Thoracic aorta (tissue), 2 donors: ENCODE data around the gene IGF1R. TPM values are rescaled to one million over a fixed set of nuclear protein-coding genes. Genes with fewer than 3 reads are reported as not detected.

Experiments used
- ATAC-seq: fragments of 150-250 bp; one replicate; pipeline ENCODE4 v1.8.0; 2017; ENCODE audit warnings: low read depth; ENCODE audit not compliant: insufficient number of reproducible peaks, low FRiP score
- DNase-seq: peaks from one replicate; pipeline ENCODE4 v3.0.0-alpha.2; 2020; ENCODE audit warnings: low spot score
- H3K27ac ChIP-seq, 2 donors: fragments of 200-600 bp; sonication (generic); 1 replicate in 1 of 2; 2 replicates in 1 of 2; pipeline ENCODE4 v1.5.1; 2016; ENCODE audit warnings: mild to moderate bottlenecking in 2 of 2, moderate library complexity in 2 of 2
- H3K27me3 ChIP-seq: fragments of 200-600 bp; sonication (generic); replicated peaks from 2 replicates; pipeline ENCODE4 v1.6.0; 2016; ENCODE audit warnings: mild to moderate bottlenecking; ENCODE audit not compliant: insufficient read depth
- H3K36me3 ChIP-seq: fragments of 200-600 bp; sonication (generic); one replicate; pipeline ENCODE4 v1.5.1; 2016
- H3K4me1 ChIP-seq, 2 donors: fragments of 200-600 bp; sonication (generic); 1 replicate in 1 of 2; 2 replicates in 1 of 2; pipeline versions ENCODE4 v1.5.1 to v1.6.0; 2016; ENCODE audit warnings: low read depth in 2 of 2, mild to moderate bottlenecking in 1 of 2; ENCODE audit not compliant: control insufficient read depth in 1 of 2
- H3K4me3 ChIP-seq: fragments of 200-600 bp; sonication (generic); 2 replicates; pipeline ENCODE4 v1.5.1; 2016; ENCODE audit warnings: mild to moderate bottlenecking
- H3K9me3 ChIP-seq: fragments of 200-600 bp; sonication (generic); 2 replicates; pipeline ENCODE4 v1.5.1; 2016
- total RNA-seq, 2 donors: library from RNA; depleted of rRNA; stranded (reverse); fragments of >200 nt; gene quantifications; one replicate each; pipeline versions ENCODE4 v1.1.0 to v1.2.3, GENCODE V29; 2016
- TF ChIP-seq, protein P1 (sequence below): fragments of 200-600 bp; sonication (generic); IDR thresholded peaks from one replicate; pipeline ENCODE4 v1.5.1; 2019; ENCODE audit warnings: antibody characterized with exemption

IGF1R gene
- total RNA-seq, 2 donors from 2014 or later = 127 to 159 TPM

DNA sequence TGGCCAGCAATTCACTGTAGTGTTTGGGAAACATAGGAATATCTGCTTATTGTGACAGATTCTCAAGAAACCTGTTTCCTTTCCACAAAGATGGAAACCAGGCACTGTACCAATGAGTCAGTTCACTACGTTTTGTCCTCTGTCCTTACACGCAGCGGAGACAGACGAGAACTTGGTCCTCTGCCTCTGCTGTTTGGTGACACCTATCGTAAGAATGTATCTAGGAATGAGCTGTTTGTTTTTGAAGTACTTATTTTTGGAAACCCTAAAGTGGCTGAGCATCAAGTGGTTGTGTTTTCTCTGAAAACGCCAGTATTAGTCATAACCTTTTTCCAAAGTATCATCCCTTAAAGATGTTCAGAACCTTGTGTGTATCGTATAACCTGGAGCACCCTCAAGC lies 266.3 kb downstream of the IGF1R start:
- Histone ChIP-seq H3K4me3 (no peak overlapping the region), H3K27me3 (no peaks in the 10 kb centered on the region), H3K9me3 (no peaks in the 10 kb centered on the region), H3K4me1 (peaks cover 19 to 28% of the 10 kb centered on the region in 2 donors), H3K36me3 (peaks cover 41% of the 10 kb centered on the region), H3K27ac (peak overlapping the region; percentile 68 to 73)
- TF ChIP-seq, protein P1, sequence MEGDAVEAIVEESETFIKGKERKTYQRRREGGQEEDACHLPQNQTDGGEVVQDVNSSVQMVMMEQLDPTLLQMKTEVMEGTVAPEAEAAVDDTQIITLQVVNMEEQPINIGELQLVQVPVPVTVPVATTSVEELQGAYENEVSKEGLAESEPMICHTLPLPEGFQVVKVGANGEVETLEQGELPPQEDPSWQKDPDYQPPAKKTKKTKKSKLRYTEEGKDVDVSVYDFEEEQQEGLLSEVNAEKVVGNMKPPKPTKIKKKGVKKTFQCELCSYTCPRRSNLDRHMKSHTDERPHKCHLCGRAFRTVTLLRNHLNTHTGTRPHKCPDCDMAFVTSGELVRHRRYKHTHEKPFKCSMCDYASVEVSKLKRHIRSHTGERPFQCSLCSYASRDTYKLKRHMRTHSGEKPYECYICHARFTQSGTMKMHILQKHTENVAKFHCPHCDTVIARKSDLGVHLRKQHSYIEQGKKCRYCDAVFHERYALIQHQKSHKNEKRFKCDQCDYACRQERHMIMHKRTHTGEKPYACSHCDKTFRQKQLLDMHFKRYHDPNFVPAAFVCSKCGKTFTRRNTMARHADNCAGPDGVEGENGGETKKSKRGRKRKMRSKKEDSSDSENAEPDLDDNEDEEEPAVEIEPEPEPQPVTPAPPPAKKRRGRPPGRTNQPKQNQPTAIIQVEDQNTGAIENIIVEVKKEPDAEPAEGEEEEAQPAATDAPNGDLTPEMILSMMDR = no peak
- peak; percentile 40 for DNase-seq
- no peak for ATAC-seq

DNA sequence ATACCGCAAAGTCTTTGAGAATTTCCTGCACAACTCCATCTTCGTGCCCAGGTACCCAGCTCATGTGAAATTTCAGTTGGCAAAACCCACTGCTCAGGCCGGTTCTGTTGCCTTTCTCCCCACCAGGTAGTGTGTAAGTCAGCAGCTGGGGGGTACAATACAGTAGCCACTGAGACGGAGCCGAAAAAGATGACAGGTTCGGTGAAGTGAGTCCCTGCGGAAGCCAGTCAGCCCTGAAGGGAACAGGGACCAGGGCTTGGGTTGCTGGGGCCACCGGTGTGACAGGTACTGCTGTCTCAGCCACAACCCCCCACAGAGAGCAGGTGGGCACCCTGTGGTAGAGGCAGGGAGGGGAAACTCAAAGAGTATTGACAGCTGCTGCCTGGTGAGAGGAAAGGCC lies 268.5 kb downstream of the IGF1R start:
- H3K27ac ChIP-seq = no peak overlapping the region
- DNase-seq = no peak
- no peak for ATAC-seq
- peaks cover 33% of the 10 kb centered on the region for H3K36me3 ChIP-seq
- H3K4me3 ChIP-seq = no peak overlapping the region
- TF ChIP-seq, protein P1 = no peak
- peaks cover 19 to 25% of the 10 kb centered on the region in 2 donors for H3K4me1 ChIP-seq
- H3K27me3 ChIP-seq = no peaks in the 10 kb centered on the region
- H3K9me3 ChIP-seq = no peaks in the 10 kb centered on the region

DNA sequence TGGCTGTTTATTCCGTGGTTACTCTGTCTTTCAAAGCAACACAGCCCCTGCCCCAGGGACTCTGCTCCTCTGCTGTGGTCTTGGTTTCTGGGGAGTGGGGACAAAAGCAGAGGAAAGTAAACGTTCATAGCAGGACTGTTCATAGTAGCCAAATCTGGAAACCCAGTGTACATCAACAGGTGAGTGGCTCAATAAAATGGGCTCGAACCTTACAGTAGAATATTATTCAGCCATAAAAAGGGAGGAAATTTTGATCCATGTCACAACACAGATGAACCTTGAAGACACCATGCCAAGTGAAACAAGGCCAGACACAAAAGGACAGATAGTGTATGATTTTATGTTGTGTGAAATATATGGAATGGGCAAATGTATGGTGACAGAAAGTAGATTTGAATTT lies 269.1 kb downstream of the IGF1R start:
- Histone ChIP-seq H3K4me3 (no peak overlapping the region), H3K9me3 (no peaks in the 10 kb centered on the region), H3K4me1 (peaks cover 19 to 25% of the 10 kb centered on the region in 2 donors), H3K27ac (no peak overlapping the region), H3K36me3 (peaks cover 32% of the 10 kb centered on the region), H3K27me3 (no peaks in the 10 kb centered on the region)
- DNase-seq (no peak), ATAC-seq (no peak)
- TF ChIP-seq, protein P1 = no peak

DNA sequence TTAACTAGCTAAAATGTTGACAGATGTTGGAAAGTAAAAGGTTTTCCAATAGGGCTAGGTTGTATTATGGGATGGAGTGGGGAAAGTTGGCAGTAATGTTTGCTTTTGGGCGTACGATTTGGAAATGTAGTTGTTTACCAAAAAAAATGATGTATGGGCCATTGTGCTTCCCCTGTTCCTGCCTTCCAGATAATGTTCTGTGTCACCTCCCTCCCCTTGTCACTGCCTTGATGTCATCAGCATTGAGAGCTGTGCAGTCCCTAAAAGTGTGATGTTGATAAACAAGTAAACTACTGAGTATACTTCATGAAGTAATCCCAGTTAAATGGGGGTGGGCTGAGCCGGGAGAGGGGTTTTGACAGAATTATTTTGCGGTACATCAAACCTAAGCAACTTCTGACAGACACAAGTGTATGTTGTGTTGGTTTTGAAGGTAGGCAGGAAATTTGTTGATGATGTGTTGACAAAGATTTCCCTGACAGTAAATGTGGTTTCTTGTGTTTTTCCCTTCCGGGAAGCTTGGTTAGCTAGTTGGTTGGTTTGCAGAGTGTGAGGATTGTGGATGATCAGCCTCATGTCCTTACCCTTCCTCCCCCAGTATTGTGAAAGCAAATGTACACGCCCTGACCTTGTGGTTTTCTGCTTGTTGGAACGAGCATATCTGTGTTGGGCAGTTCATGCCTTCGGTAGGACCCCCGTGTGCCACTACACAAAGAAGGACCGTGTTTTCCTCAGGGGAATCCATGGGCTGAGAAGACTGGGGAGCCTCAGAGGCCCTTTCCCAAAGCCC lies 271.9 kb downstream of the IGF1R start:
- TF ChIP-seq, protein P1 = no peak
- no peak for ATAC-seq

DNA sequence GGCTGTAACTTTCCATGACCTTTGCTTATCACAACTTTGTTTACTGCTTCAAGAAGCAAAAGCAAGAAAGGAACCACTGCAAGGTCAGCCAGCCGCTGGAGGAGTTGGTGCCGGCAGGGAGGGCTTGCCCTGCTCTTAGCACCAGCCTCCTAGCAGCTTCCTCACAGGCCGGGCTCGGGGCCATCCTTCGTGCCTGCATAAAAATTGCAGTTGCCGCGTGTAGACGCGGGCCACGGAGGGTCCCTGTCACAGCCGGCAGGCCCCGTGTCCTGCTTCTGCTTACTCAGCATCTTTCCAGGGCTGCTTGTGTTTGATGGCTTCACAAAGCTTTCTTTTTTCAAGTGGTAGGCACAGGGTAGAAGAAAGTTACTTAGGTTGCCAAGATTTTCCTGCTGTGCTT lies 274.8 kb downstream of the IGF1R start:
- Histone ChIP-seq H3K9me3 (no peaks in the 10 kb centered on the region), H3K27ac (peak overlapping the region; percentile 50 to 58), H3K27me3 (no peaks in the 10 kb centered on the region), H3K4me1 (peaks cover 4 to 41% of the 10 kb centered on the region in 2 donors), H3K4me3 (peak overlapping the region; percentile 20), H3K36me3 (peaks cover 18% of the 10 kb centered on the region)
- DNase-seq (no peak), ATAC-seq (no peak)
- TF ChIP-seq, protein P1 = no peak

More for the DNA sequence above, 271.9 kb downstream of the IGF1R start:
- Histone ChIP-seq H3K36me3 (peaks cover 26% of the 10 kb centered on the region), H3K27ac (peak overlapping the region in 1 of 2 donors; percentile 26), H3K4me1 (peaks cover 11 to 37% of the 10 kb centered on the region in 2 donors), H3K27me3 (no peaks in the 10 kb centered on the region), H3K4me3 (no peak overlapping the region), H3K9me3 (no peaks in the 10 kb centered on the region)
- DNase-seq = no peak
